ENCODE measurements around the gene MGAT4B. TPM values are rescaled to one million over a fixed set of nuclear protein-coding genes. Genes with fewer than 3 reads are reported as not detected.

The MGAT4B gene
- total RNA-seq, 1 experiment from 2014 or later = 406 TPM

GRCh38 chr5:179805529-179806249 is 977 bp downstream of the MGAT4B start:
- in situ Hi-C loops (cut with HindIII; ENCODE audit: low pct_unique_long_range_greater_than_20kb, low sequenced_read_pairs) (no loop called here), intact Hi-C loops (cut with micrococcal nuclease; ENCODE audit: unreplicated experiment) (no loop called here)
- Histone ChIP-seq H3K27ac (ENCODE audit: low read length) (peak overlapping the region; percentile 75), H3K4me3 (ENCODE audit: low read depth in 2 of 2, low read length in 2 of 2) (peak overlapping the region; percentile 60 to 79), H3K4me1 (ENCODE audit: control insufficient read depth, insufficient read depth, low read length) (peaks cover 30% of the 10 kb centered on the region), H3K27me3 (ENCODE audit: control insufficient read depth, insufficient read depth, low read length) (no peaks in the 10 kb centered on the region), H3K9me3 (ENCODE audit: control insufficient read depth, insufficient read depth, low read depth, low read length) (no peaks in the 10 kb centered on the region), H3K36me3 (ENCODE audit: control insufficient read depth, insufficient read depth, low read length) (peaks cover 4% of the 10 kb centered on the region; the same call in 1 of the 2 replicates)
- TF ChIP-seq POLR2AphosphoS5 (IDR thresholded peaks at IDR 0.05; ENCODE audit: low read depth, low read length) (peak; percentile 24; the same call in 1 of the 2 replicates), SIN3A (IDR thresholded peaks at IDR 0.05; ENCODE audit: borderline replicate concordance, insufficient read depth, low read depth, low read length) (peak; percentile 12; the same call in 1 of the 2 replicates), REST (IDR thresholded peaks at IDR 0.05; ENCODE audit: insufficient read depth in 1 of 2, low read depth in 2 of 2, low read length in 1 of 2) (no peak)
- ATAC-seq = 0 out of 2 replicates have a peak, but pooled peaks have one; percentile 1
- ChIA-PET POLR2A (interaction anchor here (1.1 kb wide), 1 partner anchor 20 kb away, joined by 3 read pairs; no protein-coding TSS in a partner anchor), CTCF (no interaction called here)
- no peak for DNase-seq (ENCODE audit: low read depth, low spot score)
- BruUV-seq (replicated peaks) = no TSS peak

- Histone ChIP-seq H3K4me1 (ENCODE audit: control insufficient read depth, insufficient read depth, low read length) (peaks cover 30% of the 10 kb centered on the region), H3K36me3 (ENCODE audit: control insufficient read depth, insufficient read depth, low read length) (peaks cover 4% of the 10 kb centered on the region; the same call in 1 of the 2 replicates), H3K4me3 (ENCODE audit: low read depth in 2 of 2, low read length in 2 of 2) (peak overlapping the region; percentile 60 to 79), H3K27ac (ENCODE audit: low read length) (peak overlapping the region; percentile 75), H3K27me3 (ENCODE audit: control insufficient read depth, insufficient read depth, low read length) (no peaks in the 10 kb centered on the region), H3K9me3 (ENCODE audit: control insufficient read depth, insufficient read depth, low read depth, low read length) (no peaks in the 10 kb centered on the region)
- BruUV-seq (replicated peaks) = no TSS peak
- TF ChIP-seq CTCF (IDR thresholded peaks at IDR 0.05) = no peak
- 0 out of 2 replicates have a peak, but pooled peaks have one; percentile 31 for TF ChIP-seq SIN3A (IDR thresholded peaks at IDR 0.05; ENCODE audit: borderline replicate concordance, insufficient read depth, low read depth, low read length)
- in situ Hi-C loops (cut with HindIII; ENCODE audit: low pct_unique_long_range_greater_than_20kb, low sequenced_read_pairs) (no loop called here), intact Hi-C loops (cut with micrococcal nuclease; ENCODE audit: unreplicated experiment) (no loop called here)
- ATAC-seq = no peak
- ChIA-PET CTCF (no interaction called here), POLR2A (no interaction called here)
- no peak for DNase-seq (ENCODE audit: low read depth, low spot score)
Measured at GRCh38 chr5:179805070-179805528, 1.6 kb downstream of the MGAT4B start.

GRCh38 chr5:179804555-179804947 is 2.1 kb downstream of the MGAT4B start:
- intact Hi-C loops (cut with micrococcal nuclease; ENCODE audit: unreplicated experiment) = no loop called here
- Histone ChIP-seq H3K27me3 (ENCODE audit: control insufficient read depth, insufficient read depth, low read length) (no peaks in the 10 kb centered on the region), H3K27ac (ENCODE audit: low read length) (peak overlapping the region; percentile 75), H3K36me3 (ENCODE audit: control insufficient read depth, insufficient read depth, low read length) (peaks cover 4% of the 10 kb centered on the region), H3K4me1 (ENCODE audit: control insufficient read depth, insufficient read depth, low read length) (peaks cover 30% of the 10 kb centered on the region), H3K4me3 (ENCODE audit: low read depth in 2 of 2, low read length in 2 of 2) (peak overlapping the region; percentile 60 to 79), H3K9me3 (ENCODE audit: control insufficient read depth, insufficient read depth, low read depth, low read length) (no peaks in the 10 kb centered on the region)
- DNase-seq (ENCODE audit: low read depth, low spot score) = no peak
- ATAC-seq = no peak
- POLR2A ChIA-PET = no interaction called here
- CTCF ChIA-PET = no interaction called here
- no peak for TF ChIP-seq CTCF (IDR thresholded peaks at IDR 0.05)
- TF ChIP-seq REST (IDR thresholded peaks at IDR 0.05; ENCODE audit: insufficient read depth in 1 of 2, low read depth in 2 of 2, low read length in 1 of 2) = no peak
- TF ChIP-seq POLR2AphosphoS5 (IDR thresholded peaks at IDR 0.05; ENCODE audit: low read depth, low read length) = no peak; the same call in 1 of the 2 replicates
- no peak for TF ChIP-seq SIN3A (IDR thresholded peaks at IDR 0.05; ENCODE audit: borderline replicate concordance, insufficient read depth, low read depth, low read length)
- TF ChIP-seq TCF7L2 (IDR thresholded peaks at IDR 0.05; ENCODE audit: low read depth, low read length) = no peak
- TSS peak; percentile 71 for BruUV-seq (replicated peaks)
- in situ Hi-C loops (cut with HindIII; ENCODE audit: low pct_unique_long_range_greater_than_20kb, low sequenced_read_pairs) = no loop called here

Data from Panc1 (cell line).